ENCODE results near the gene SUSD1. TPM values are rescaled to one million over a fixed set of nuclear protein-coding genes. Genes with fewer than 3 reads are reported as not detected.

Gene SUSD1
- total RNA-seq = 1 to 10 TPM; 1.6 to 8.2 (median 4.4) TPM

GRCh38 chr9:112174965-112175795 is at the start of gene SUSD1:
SUSD1 (minus strand) TSS chr9:112175297; CDS start chr9:112175235, 62 bp downstream.
- Histone ChIP-seq H3K4me1 (peaks cover 22% of the 10 kb centered on the region), H3K9me3 (no peaks in the 10 kb centered on the region), H3K27ac (peak within 1 kb of the TSS; percentile 62), H3K27me3 (no peaks in the 10 kb centered on the region), H3K36me3 (no peaks in the 10 kb centered on the region), H3K4me3 (peak within 1 kb of the TSS; percentile 86)
- 34% methylated on average over 13 of the region's 88 CpGs for WGBS
- peak; percentile 72 to 85 for DNase-seq (ENCODE audit: low spot score in 2 of 2)
- no peak for TF ChIP-seq POLR2AphosphoS5 (IDR thresholded peaks at IDR 0.05)
- TF ChIP-seq POLR2A (IDR thresholded peaks at IDR 0.05) = peak in 1 of 2 donors; percentile 8
- TF ChIP-seq EP300 (IDR thresholded peaks at IDR 0.05) = no peak

DNA sequence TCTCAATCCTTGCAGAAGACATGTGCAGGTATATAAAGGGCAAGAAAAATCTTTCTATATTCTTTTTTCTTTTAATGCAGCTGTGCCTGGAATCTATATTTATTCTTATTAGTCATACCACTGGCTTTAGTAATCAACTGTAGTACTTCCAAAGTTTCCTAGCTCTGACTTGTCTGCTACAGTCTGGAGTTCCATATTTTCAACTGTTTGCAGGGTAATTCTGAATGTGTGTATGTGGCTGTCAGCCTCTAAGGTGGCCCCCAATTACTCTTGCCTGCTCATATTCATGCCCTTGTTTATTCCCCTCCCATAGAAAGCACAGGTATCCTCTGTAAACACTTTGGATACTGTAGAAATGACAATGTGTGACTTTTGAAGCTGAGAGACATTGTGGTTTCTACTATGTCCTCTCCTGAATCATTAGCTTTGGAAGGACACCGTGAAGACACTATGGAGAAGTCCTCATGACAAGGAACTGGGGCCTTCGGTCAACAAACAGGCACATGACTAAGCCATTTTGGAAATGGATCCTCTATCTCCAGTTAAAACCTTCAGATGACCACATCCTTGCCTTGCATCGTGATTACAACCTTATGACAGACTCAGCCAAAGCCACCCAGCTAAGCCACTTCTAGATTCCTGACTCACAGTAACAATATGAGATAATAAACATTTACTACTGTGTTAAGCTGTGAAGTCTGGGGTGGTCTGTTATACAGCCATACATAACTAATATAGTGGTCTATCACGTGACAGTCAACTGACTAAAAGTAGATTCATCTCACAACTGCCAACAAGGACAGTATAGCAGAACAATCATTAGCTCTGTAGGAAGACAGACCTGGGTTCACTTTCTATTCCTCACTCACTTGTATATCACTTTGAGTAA is 49.5 kb upstream of the SUSD1 start:
- no peak for TF ChIP-seq EP300 (IDR thresholded peaks at IDR 0.05)
- TF ChIP-seq CTCF (IDR thresholded peaks at IDR 0.05) = no peak
- no peak for TF ChIP-seq POLR2A (IDR thresholded peaks at IDR 0.05)
- no peak for TF ChIP-seq POLR2AphosphoS5 (IDR thresholded peaks at IDR 0.05)
- Histone ChIP-seq H3K36me3 (peaks cover 48% of the 10 kb centered on the region), H3K27ac (no peak overlapping the region), H3K4me1 (no peaks in the 10 kb centered on the region), H3K4me3 (no peak overlapping the region), H3K27me3 (no peaks in the 10 kb centered on the region), H3K9me3 (no peaks in the 10 kb centered on the region)
- 73% methylated on average over 4 of the region's 4 CpGs for WGBS
- DNase-seq (ENCODE audit: low spot score in 2 of 2) = no peak

DNA sequence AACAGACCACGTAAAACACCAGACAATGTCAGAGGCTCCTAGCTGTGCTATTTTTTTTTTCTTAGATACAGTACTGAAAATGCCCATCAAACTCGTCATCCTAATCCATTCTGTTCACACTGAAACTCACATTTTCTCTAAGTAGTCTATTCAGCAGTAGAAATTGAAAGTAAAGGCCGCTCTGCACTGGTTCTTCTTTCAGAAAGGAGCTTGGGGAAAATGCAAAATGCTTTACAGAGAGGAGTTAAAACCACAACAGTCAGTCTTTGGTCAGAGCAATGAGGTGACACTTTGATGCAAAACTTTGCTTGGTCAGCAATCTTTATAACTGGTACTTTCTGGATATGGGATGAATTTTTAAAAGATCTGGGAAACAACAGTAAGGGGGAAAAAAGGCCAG is 43.8 kb upstream of the SUSD1 start:
- Histone ChIP-seq H3K27me3 (no peaks in the 10 kb centered on the region), H3K9me3 (no peaks in the 10 kb centered on the region), H3K36me3 (peaks cover 34% of the 10 kb centered on the region), H3K27ac (no peak overlapping the region), H3K4me1 (no peaks in the 10 kb centered on the region), H3K4me3 (no peak overlapping the region)
- WGBS = 88% methylated on average over 3 of the region's 3 CpGs
- TF ChIP-seq EP300 (IDR thresholded peaks at IDR 0.05) (no peak), CTCF (IDR thresholded peaks at IDR 0.05) (no peak)
- no peak for DNase-seq (ENCODE audit: low spot score in 2 of 2)

DNA sequence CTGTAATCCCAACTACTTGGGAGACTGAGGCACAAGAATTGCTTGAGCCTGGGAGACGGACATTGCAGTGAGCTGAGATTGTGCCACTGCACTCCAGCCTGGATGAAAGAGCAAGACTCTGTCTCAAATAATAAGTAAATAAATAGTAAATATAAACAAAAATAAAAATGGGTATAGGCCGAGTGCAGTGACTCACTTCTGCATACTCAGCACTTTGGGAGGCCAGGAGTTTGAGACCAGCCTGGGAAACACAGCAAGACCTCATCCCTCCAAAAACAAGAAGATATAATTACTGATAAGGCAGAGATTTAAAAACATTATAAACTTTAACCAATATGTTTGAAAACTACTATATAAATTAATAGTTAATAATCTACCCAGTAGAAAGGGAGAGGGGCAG is 37.8 kb upstream of the SUSD1 start:
- WGBS = 95% methylated on average over 2 of the region's 2 CpGs
- no peak for TF ChIP-seq CTCF (IDR thresholded peaks at IDR 0.05)
- no peak for TF ChIP-seq POLR2AphosphoS5 (IDR thresholded peaks at IDR 0.05)
- TF ChIP-seq POLR2A (IDR thresholded peaks at IDR 0.05) = no peak
- no peak for TF ChIP-seq EP300 (IDR thresholded peaks at IDR 0.05)
- H3K27me3 ChIP-seq = no peaks in the 10 kb centered on the region
- H3K4me1 ChIP-seq = no peaks in the 10 kb centered on the region
- DNase-seq (ENCODE audit: low spot score in 2 of 2) = no peak
- H3K4me3 ChIP-seq = no peak overlapping the region
- no peak overlapping the region for H3K27ac ChIP-seq
- H3K9me3 ChIP-seq = no peaks in the 10 kb centered on the region
- peaks cover 46% of the 10 kb centered on the region for H3K36me3 ChIP-seq

- H3K27me3 ChIP-seq = no peaks in the 10 kb centered on the region
- H3K4me3 ChIP-seq = no peak overlapping the region
- H3K4me1 ChIP-seq = no peaks in the 10 kb centered on the region
- no peak for DNase-seq (ENCODE audit: low spot score in 2 of 2)
- H3K36me3 ChIP-seq = peaks cover 43% of the 10 kb centered on the region
- TF ChIP-seq POLR2A (IDR thresholded peaks at IDR 0.05) = no peak
- TF ChIP-seq CTCF (IDR thresholded peaks at IDR 0.05) = no peak
- TF ChIP-seq POLR2AphosphoS5 (IDR thresholded peaks at IDR 0.05) = no peak
- TF ChIP-seq EP300 (IDR thresholded peaks at IDR 0.05) = no peak
- 100% methylated on average over 1 of the region's 1 CpG for WGBS
- H3K9me3 ChIP-seq = no peaks in the 10 kb centered on the region
- H3K27ac ChIP-seq = no peak overlapping the region
Measured at GRCh38 chr9:112207451-112207850, 32.4 kb upstream of the SUSD1 start.
